HEK293 (cell line): ENCODE results near the gene SNAP47.

ENCODE experiments used
- IKZF3 ChIP-seq: fragments of 450-650 bp; IDR thresholded peaks from 2 replicates; pipeline ENCODE4 v1.5.0; 2018; ENCODE audit warnings: missing biosample characterization, mild to moderate bottlenecking, missing genetic modification characterization, moderate library complexity
- KLF10 ChIP-seq: fragments of 450-650 bp; IDR thresholded peaks from 2 replicates; pipeline ENCODE4 v1.5.1; 2018; ENCODE audit warnings: missing biosample characterization, mild to moderate bottlenecking, missing genetic modification characterization
- OVOL3 ChIP-seq: fragments of 450-650 bp; formaldehyde crosslinking; IDR thresholded peaks from 2 replicates; pipeline ENCODE4 v1.5.1; 2016; ENCODE audit warnings: missing biosample characterization, missing genetic modification characterization
- SCRT1 ChIP-seq: fragments of 450-650 bp; formaldehyde crosslinking; IDR thresholded peaks from 2 replicates; pipeline ENCODE4 v1.5.1; 2016; ENCODE audit warnings: missing biosample characterization, missing genetic modification characterization, borderline replicate concordance
- ZBTB1 ChIP-seq: fragments of 450-650 bp; formaldehyde crosslinking; IDR thresholded peaks from 2 replicates; pipeline ENCODE4 v1.5.1; 2016; ENCODE audit warnings: missing biosample characterization, missing genetic modification characterization
- ZBTB10 ChIP-seq: fragments of 450-650 bp; formaldehyde crosslinking; IDR thresholded peaks from 2 replicates; pipeline ENCODE4 v1.5.1; 2016; ENCODE audit warnings: missing biosample characterization, missing genetic modification characterization
- ZEB2 ChIP-seq: fragments of 450-650 bp; formaldehyde crosslinking; IDR thresholded peaks from 2 replicates; pipeline ENCODE4 v1.5.1; 2016; ENCODE audit warnings: missing biosample characterization, missing genetic modification characterization
- ZIC2 ChIP-seq: fragments of 450-650 bp; formaldehyde crosslinking; IDR thresholded peaks from 2 replicates; pipeline ENCODE4 v1.5.1; 2016; ENCODE audit warnings: missing biosample characterization, missing genetic modification characterization
- ZNF157 ChIP-seq: fragments of 450-650 bp; formaldehyde crosslinking; IDR thresholded peaks from 2 replicates; pipeline ENCODE4 v1.5.1; 2016; ENCODE audit warnings: missing biosample characterization, missing genetic modification characterization
- ZNF16 ChIP-seq: fragments of 450-650 bp; formaldehyde crosslinking; IDR thresholded peaks from 2 replicates; pipeline ENCODE4 v1.5.1; 2016; ENCODE audit warnings: low read depth, missing biosample characterization, missing genetic modification characterization
- ZNF18 ChIP-seq: fragments of 450-650 bp; formaldehyde crosslinking; IDR thresholded peaks from 2 replicates; pipeline ENCODE4 v1.5.1; 2016; ENCODE audit warnings: missing biosample characterization, missing genetic modification characterization
- ZNF19 ChIP-seq: fragments of 450-650 bp; formaldehyde crosslinking; IDR thresholded peaks from 2 replicates; pipeline ENCODE4; 2016; ENCODE audit warnings: missing biosample characterization, missing genetic modification characterization, low read depth
- ZNF239 ChIP-seq: fragments of 450-650 bp; formaldehyde crosslinking; IDR thresholded peaks from 2 replicates; pipeline ENCODE4 v1.5.1; 2016; ENCODE audit warnings: missing biosample characterization, missing genetic modification characterization
- ZNF248 ChIP-seq: fragments of 450-650 bp; formaldehyde crosslinking; IDR thresholded peaks from 2 replicates; pipeline ENCODE4 v1.5.1; 2017; ENCODE audit warnings: missing biosample characterization, missing genetic modification characterization
- ZNF266 ChIP-seq: fragments of 450-650 bp; formaldehyde crosslinking; IDR thresholded peaks from 2 replicates; pipeline ENCODE4 v1.5.1; 2016; ENCODE audit warnings: missing biosample characterization, missing genetic modification characterization, low read depth
- ZNF311 ChIP-seq: fragments of 450-650 bp; formaldehyde crosslinking; IDR thresholded peaks from 2 replicates; pipeline ENCODE4 v1.5.1; 2017; ENCODE audit warnings: missing biosample characterization, missing genetic modification characterization, borderline replicate concordance
- ZNF423 ChIP-seq: fragments of 450-650 bp; formaldehyde crosslinking; IDR thresholded peaks from 2 replicates; pipeline ENCODE4 v1.5.1; 2016; ENCODE audit warnings: missing biosample characterization, missing genetic modification characterization
- ZNF48 ChIP-seq: fragments of 450-650 bp; formaldehyde crosslinking; IDR thresholded peaks from 2 replicates; pipeline ENCODE4 v1.5.1; 2016; ENCODE audit warnings: missing biosample characterization, missing genetic modification characterization
- ZNF501 ChIP-seq: fragments of 450-650 bp; formaldehyde crosslinking; IDR thresholded peaks from 2 replicates; pipeline ENCODE4 v1.5.1; 2016; ENCODE audit warnings: missing biosample characterization, missing genetic modification characterization
- ZNF510 ChIP-seq: fragments of 450-650 bp; formaldehyde crosslinking; IDR thresholded peaks from 2 replicates; pipeline ENCODE4 v1.5.1; 2018; ENCODE audit warnings: mild to moderate bottlenecking, missing genetic modification characterization, missing biosample characterization; ENCODE audit not compliant: insufficient replicate concordance
- ZNF521 ChIP-seq: fragments of 450-650 bp; formaldehyde crosslinking; IDR thresholded peaks from 2 replicates; pipeline ENCODE4 v1.5.1; 2017; ENCODE audit warnings: missing biosample characterization, mild to moderate bottlenecking, missing genetic modification characterization
- ZNF530 ChIP-seq: fragments of 450-650 bp; formaldehyde crosslinking; IDR thresholded peaks from 2 replicates; pipeline ENCODE4 v1.5.1; 2016; ENCODE audit warnings: low read depth, missing biosample characterization, missing genetic modification characterization
- ZNF549 ChIP-seq: fragments of 450-650 bp; IDR thresholded peaks from 2 replicates; pipeline ENCODE4 v1.5.1; 2018; ENCODE audit warnings: missing biosample characterization, missing genetic modification characterization, mild to moderate bottlenecking, inconsistent platforms, moderate library complexity
- ZNF560 ChIP-seq: fragments of 450-650 bp; formaldehyde crosslinking; IDR thresholded peaks from 2 replicates; pipeline ENCODE4 v1.5.1; 2017; ENCODE audit warnings: missing biosample characterization, missing genetic modification characterization, borderline replicate concordance
- ZNF654 ChIP-seq: fragments of 450-650 bp; formaldehyde crosslinking; IDR thresholded peaks from 2 replicates; pipeline ENCODE4 v1.5.1; 2016; ENCODE audit warnings: low read depth, missing biosample characterization, missing genetic modification characterization
- ZNF677 ChIP-seq: fragments of 450-650 bp; IDR thresholded peaks from 2 replicates; pipeline ENCODE4 v1.5.0; 2018; ENCODE audit warnings: missing biosample characterization, mild to moderate bottlenecking, missing genetic modification characterization, moderate library complexity
- ZNF692 ChIP-seq: fragments of 450-650 bp; formaldehyde crosslinking; IDR thresholded peaks from 2 replicates; pipeline ENCODE4 v1.5.1; 2016; ENCODE audit warnings: missing biosample characterization, missing genetic modification characterization
- ZNF747 ChIP-seq: fragments of 450-650 bp; formaldehyde crosslinking; IDR thresholded peaks from 2 replicates; pipeline ENCODE4 v1.5.1; 2016; ENCODE audit warnings: missing biosample characterization, missing genetic modification characterization
- ZNF843 ChIP-seq: fragments of 450-650 bp; formaldehyde crosslinking; IDR thresholded peaks from 2 replicates; pipeline ENCODE4 v1.5.1; 2016; ENCODE audit warnings: missing biosample characterization, missing genetic modification characterization
- TF ChIP-seq, protein P1 (sequence below): fragments of 450-650 bp; formaldehyde crosslinking; IDR thresholded peaks from 2 replicates; pipeline ENCODE4 v1.5.1; 2016; ENCODE audit warnings: missing biosample characterization, missing genetic modification characterization
- TF ChIP-seq, protein P2 (sequence below): fragments of 450-650 bp; formaldehyde crosslinking; IDR thresholded peaks from 2 replicates; pipeline ENCODE4 v1.5.1; 2016; ENCODE audit warnings: missing biosample characterization, missing genetic modification characterization, low read depth

Gene SNAP47

DNA sequence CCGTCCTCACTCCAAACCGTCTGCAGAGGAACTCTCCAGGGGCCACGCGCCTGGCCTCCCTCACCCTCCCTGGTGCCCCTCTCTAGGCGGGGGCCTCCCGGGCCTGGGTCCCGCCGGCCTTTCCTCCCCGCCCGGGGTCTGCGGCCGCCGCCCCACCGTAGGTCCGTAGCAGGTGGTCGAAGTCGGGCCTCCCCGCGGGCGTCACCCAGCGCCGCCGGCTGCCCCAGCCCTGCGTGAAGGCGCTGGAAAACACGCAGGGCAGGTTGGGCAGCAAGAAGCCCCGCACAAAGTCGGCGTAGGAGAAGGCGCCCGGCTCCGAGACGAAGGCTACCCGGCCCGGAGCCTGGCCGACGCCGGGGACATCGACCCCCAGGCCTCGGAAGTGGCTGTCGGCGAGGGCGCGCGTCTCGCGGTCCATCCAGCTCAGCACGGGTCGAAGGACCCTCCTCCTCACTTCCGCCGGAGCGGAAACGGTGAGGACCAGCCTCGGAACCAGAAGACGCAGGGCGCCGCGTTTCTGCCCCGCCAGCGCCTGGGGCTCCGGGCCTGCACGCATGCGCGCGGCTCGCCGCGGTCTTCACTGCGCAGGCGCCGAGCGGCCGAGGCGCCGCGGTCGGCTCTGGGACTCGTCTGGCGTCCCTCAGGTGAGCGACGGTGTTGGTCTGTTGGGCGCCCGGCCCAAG lies at the start of gene SNAP47, which contains the start of gene JMJD4 (continued):
- TF ChIP-seq ZNF18 (tag by site-specific recombination) (no peak), ZNF501 (tag by site-specific recombination) (peak; percentile 97), OVOL3 (peak; percentile 84), ZNF510 (tag by site-specific recombination) (no peak), ZNF747 (no peak), SCRT1 (tag by site-specific recombination) (no peak), ZNF239 (tag by site-specific recombination) (peak; percentile 82), ZNF843 (tag by site-specific recombination) (peak; percentile 84), ZNF248 (tag by site-specific recombination) (no peak), ZNF692 (tag by site-specific recombination) (peak; percentile 88), ZNF311 (tag by site-specific recombination) (no peak), ZNF677 (tag by site-specific recombination) (peak; percentile 70), ZNF16 (tag by site-specific recombination) (0 out of 2 replicates have a peak, but pooled peaks have one; percentile 39), ZNF560 (tag by site-specific recombination) (no peak), ZNF530 (tag by site-specific recombination) (no peak), IKZF3 (tag by site-specific recombination) (peak; percentile 77), ZNF48 (no peak), ZIC2 (tag by site-specific recombination) (peak; percentile 92), ZNF157 (tag by site-specific recombination) (no peak), ZNF423 (peak; percentile 18), ZNF549 (tag by site-specific recombination) (no peak), ZEB2 (tag by site-specific recombination) (peak; percentile 91), ZNF266 (tag by site-specific recombination) (peak; percentile 9; the same call in 1 of the 2 replicates), ZBTB1 (tag by site-specific recombination) (no peak), ZNF521 (no peak), ZBTB10 (tag by site-specific recombination) (0 out of 2 replicates have a peak, but pooled peaks have one; percentile 61), ZNF654 (tag by site-specific recombination) (no peak), KLF10 (peak; percentile 92; the same call in 1 of the 2 replicates), ZNF19 (tag by site-specific recombination) (no peak)
- TF ChIP-seq, protein P1, sequence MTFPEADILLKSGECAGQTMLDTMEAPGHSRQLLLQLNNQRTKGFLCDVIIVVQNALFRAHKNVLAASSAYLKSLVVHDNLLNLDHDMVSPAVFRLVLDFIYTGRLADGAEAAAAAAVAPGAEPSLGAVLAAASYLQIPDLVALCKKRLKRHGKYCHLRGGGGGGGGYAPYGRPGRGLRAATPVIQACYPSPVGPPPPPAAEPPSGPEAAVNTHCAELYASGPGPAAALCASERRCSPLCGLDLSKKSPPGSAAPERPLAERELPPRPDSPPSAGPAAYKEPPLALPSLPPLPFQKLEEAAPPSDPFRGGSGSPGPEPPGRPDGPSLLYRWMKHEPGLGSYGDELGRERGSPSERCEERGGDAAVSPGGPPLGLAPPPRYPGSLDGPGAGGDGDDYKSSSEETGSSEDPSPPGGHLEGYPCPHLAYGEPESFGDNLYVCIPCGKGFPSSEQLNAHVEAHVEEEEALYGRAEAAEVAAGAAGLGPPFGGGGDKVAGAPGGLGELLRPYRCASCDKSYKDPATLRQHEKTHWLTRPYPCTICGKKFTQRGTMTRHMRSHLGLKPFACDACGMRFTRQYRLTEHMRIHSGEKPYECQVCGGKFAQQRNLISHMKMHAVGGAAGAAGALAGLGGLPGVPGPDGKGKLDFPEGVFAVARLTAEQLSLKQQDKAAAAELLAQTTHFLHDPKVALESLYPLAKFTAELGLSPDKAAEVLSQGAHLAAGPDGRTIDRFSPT (tag by site-specific recombination), result peak; percentile 44; the same call in 1 of the 2 replicates
- TF ChIP-seq, protein P2, sequence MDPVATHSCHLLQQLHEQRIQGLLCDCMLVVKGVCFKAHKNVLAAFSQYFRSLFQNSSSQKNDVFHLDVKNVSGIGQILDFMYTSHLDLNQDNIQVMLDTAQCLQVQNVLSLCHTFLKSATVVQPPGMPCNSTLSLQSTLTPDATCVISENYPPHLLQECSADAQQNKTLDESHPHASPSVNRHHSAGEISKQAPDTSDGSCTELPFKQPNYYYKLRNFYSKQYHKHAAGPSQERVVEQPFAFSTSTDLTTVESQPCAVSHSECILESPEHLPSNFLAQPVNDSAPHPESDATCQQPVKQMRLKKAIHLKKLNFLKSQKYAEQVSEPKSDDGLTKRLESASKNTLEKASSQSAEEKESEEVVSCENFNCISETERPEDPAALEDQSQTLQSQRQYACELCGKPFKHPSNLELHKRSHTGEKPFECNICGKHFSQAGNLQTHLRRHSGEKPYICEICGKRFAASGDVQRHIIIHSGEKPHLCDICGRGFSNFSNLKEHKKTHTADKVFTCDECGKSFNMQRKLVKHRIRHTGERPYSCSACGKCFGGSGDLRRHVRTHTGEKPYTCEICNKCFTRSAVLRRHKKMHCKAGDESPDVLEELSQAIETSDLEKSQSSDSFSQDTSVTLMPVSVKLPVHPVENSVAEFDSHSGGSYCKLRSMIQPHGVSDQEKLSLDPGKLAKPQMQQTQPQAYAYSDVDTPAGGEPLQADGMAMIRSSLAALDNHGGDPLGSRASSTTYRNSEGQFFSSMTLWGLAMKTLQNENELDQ (tag by site-specific recombination), result no peak
